Measurements from ENCODE around the gene CAB39L.
"Not testable (repeated sequence)": the region's sequence is repeated elsewhere in the genome, so short reads cannot be mapped to it uniquely, and the experiment has no call there.

Gene CAB39L

GRCh38 chr13:49308097-49308875 is 135.6 kb downstream of the CAB39L start:
- no peak for DNase-seq (ENCODE audit: low spot score)

- no peak for DNase-seq (ENCODE audit: low spot score)
Observed at GRCh38 chr13:49307365-49307764, 136.5 kb downstream of the CAB39L start.

- DNase-seq (ENCODE audit: low spot score), result no peak
Observed at GRCh38 chr13:49305792-49306425, 138.0 kb downstream of the CAB39L start.

- DNase-seq (ENCODE audit: low spot score), result no peak
Observed at GRCh38 chr13:49304763-49305700, 138.8 kb downstream of the CAB39L start.

GRCh38 chr13:49304356-49304755 is 139.5 kb downstream of the CAB39L start:
- no peak for DNase-seq (ENCODE audit: low spot score)

GRCh38 chr13:49303533-49304252 is 140.2 kb downstream of the CAB39L start:
- no peak for DNase-seq (ENCODE audit: low spot score)

- DNase-seq (ENCODE audit: low spot score), result no peak
Observed at GRCh38 chr13:49302817-49303216, 141.0 kb downstream of the CAB39L start.

- no peak for DNase-seq (ENCODE audit: low spot score)
Observed at GRCh38 chr13:49302222-49302621, 141.6 kb downstream of the CAB39L start.

- DNase-seq (ENCODE audit: low spot score), result peak; percentile 85
Observed at GRCh38 chr13:49300739-49301589, 142.9 kb downstream of the CAB39L start.

GRCh38 chr13:49300276-49300675 is 143.6 kb downstream of the CAB39L start:
- DNase-seq (ENCODE audit: low spot score), result no peak

- DNase-seq (ENCODE audit: low spot score), result no peak
Observed at GRCh38 chr13:49298903-49299605, 144.8 kb downstream of the CAB39L start.

- DNase-seq (ENCODE audit: low spot score), result no peak
Observed at GRCh38 chr13:49298416-49298815, 145.4 kb downstream of the CAB39L start.

GRCh38 chr13:49297338-49297737 is 146.5 kb downstream of the CAB39L start:
- DNase-seq (ENCODE audit: low spot score), result no peak

GRCh38 chr13:49296659-49297058 is 147.2 kb downstream of the CAB39L start:
- no peak for DNase-seq (ENCODE audit: low spot score)

GRCh38 chr13:49295244-49295643 is 148.6 kb downstream of the CAB39L start:
- DNase-seq (ENCODE audit: low spot score), result no peak

GRCh38 chr13:49294723-49295122 is 149.1 kb downstream of the CAB39L start:
- not testable (repeated sequence) for DNase-seq (ENCODE audit: low spot score)

GRCh38 chr13:49292742-49293486 is 150.9 kb downstream of the CAB39L start:
- peak; percentile 4 for DNase-seq (ENCODE audit: low spot score)

GRCh38 chr13:49288458-49288857 is 155.4 kb downstream of the CAB39L start:
- no peak for DNase-seq (ENCODE audit: low spot score)

- DNase-seq (ENCODE audit: low spot score), result no peak
Observed at GRCh38 chr13:49287995-49288394, 155.9 kb downstream of the CAB39L start.

- no peak for DNase-seq (ENCODE audit: low spot score)
Observed at GRCh38 chr13:49279885-49280284, 164.0 kb downstream of the CAB39L start.
